BJ (cell line): ENCODE results near the gene DNAJC16. TPM values are rescaled to one million over a fixed set of nuclear protein-coding genes. Genes with fewer than 3 reads are reported as not detected.

ENCODE experiments used
- CTCF ChIA-PET: fragments of 350-600 bp; formaldehyde crosslinking; extraction: SDS; loops from one replicate; lab custom pipeline; 2021; ENCODE audit warnings: antibody characterized with exemption, inconsistent platforms; lab: Yijun Ruan, JAX
- POLR2A ChIA-PET: fragments of 300-600 bp; sonication (Branson Sonifier 250); formaldehyde crosslinking; extraction: SDS; loops from one replicate; lab custom pipeline; 2021; ENCODE audit warnings: antibody characterized with exemption; lab: Charles Lee
- DNase-seq: peaks from one replicate; pipeline ENCODE4 v3.0.0-alpha.2; 2011; ENCODE audit warnings: low read depth
- H3K27me3 ChIP-seq: 2 replicates; pipeline ENCODE4 v1.6.0; 2011; ENCODE audit warnings: low read length; ENCODE audit not compliant: control insufficient read depth, insufficient read depth
- H3K36me3 ChIP-seq: 2 replicates; pipeline ENCODE4 v1.5.1; 2011; ENCODE audit warnings: low read length; ENCODE audit not compliant: control insufficient read depth, insufficient read depth
- H3K4me3 ChIP-seq: 2 replicates; pipeline ENCODE4 v1.5.1; 2011; ENCODE audit warnings: low read depth, mild to moderate bottlenecking, control low read depth, low read length
- polyA plus RNA-seq: library from polyadenylated mRNA; depleted of rRNA; stranded (reverse); fragments of >200 nt; gene quantifications from 2 replicates; pipeline ENCODE4 v1.2.3, GENCODE V29; 2011
- TF ChIP-seq, protein P1 (sequence below): IDR thresholded peaks from 2 replicates; pipeline ENCODE4 v1.5.1; 2011; ENCODE audit warnings: low read depth, mild to moderate bottlenecking, control low read depth, inconsistent platforms, low read length, moderate library complexity; ENCODE audit not compliant: insufficient read depth

Gene DNAJC16
- polyA plus RNA-seq, 1 experiment: 12.3 TPM

DNA sequence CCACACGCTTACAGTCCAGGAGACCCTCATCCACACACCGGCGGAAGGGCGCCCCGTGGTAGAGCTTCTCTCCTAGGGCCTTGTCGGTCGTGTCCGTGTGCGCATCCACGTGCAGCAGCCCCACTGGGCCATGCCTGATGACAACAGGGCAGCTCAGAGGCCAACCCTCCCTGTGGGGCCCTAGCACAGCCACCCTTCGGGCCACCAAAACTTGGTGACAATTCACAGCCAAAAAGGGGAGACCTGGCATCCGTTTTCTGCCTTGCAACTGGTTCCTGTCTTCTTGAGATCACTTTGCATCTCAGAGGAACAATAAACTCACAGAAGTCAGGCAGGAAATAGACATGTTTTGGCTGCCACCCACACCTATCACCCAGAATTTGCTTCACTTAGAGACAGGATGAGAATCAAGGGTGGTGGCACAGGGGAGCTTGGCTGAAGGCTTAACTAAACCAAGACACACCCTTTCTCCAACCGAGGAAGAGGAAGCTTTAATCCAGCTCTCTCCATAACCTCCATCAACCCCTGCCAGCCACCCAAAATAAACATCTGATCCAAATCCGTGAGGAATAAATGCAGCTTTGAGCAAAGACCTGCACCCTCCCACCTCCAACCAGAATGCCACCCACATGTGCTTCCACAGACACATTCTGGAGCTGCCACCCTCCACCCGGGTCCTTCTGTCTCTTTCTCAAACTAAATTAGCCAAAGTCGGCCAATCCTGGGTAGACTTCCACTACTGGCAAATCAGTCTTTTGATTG, 52.5 kb downstream of the DNAJC16 start:
- H3K36me3 ChIP-seq: no peaks in the 10 kb centered on the region
- ChIA-PET CTCF (no interaction called here), POLR2A (no interaction called here)
- H3K27me3 ChIP-seq: no peaks in the 10 kb centered on the region
- H3K4me3 ChIP-seq: no peak overlapping the region
- no peak for DNase-seq
- TF ChIP-seq, protein P1, sequence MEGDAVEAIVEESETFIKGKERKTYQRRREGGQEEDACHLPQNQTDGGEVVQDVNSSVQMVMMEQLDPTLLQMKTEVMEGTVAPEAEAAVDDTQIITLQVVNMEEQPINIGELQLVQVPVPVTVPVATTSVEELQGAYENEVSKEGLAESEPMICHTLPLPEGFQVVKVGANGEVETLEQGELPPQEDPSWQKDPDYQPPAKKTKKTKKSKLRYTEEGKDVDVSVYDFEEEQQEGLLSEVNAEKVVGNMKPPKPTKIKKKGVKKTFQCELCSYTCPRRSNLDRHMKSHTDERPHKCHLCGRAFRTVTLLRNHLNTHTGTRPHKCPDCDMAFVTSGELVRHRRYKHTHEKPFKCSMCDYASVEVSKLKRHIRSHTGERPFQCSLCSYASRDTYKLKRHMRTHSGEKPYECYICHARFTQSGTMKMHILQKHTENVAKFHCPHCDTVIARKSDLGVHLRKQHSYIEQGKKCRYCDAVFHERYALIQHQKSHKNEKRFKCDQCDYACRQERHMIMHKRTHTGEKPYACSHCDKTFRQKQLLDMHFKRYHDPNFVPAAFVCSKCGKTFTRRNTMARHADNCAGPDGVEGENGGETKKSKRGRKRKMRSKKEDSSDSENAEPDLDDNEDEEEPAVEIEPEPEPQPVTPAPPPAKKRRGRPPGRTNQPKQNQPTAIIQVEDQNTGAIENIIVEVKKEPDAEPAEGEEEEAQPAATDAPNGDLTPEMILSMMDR: no peak

DNA sequence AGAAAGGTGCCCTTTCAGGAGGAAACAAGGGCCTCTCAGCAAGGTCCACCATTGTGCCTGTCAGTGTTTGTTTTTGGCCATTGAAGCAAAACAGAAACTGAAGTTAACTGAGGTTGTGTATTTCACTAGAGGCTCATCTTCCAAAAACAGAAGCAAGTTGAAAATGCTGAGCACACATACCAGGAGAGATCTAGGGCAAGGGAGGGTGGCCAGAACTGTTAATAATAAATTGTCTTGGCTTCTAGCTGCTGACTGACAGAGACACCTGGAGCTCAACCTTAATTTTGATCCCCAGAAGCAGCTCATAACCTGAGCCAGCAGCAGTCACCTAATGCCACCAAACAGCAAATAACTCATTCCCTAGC, 53.0 kb downstream of the DNAJC16 start:
- CTCF ChIA-PET: interaction anchor here (1.5 to 3.0 kb wide), 2 partner anchors 10 to 14 kb away, joined by 4 to 13 read pairs; no protein-coding TSS in a partner anchor
- Histone ChIP-seq H3K27me3 (no peaks in the 10 kb centered on the region), H3K4me3 (no peak overlapping the region), H3K36me3 (no peaks in the 10 kb centered on the region)
- POLR2A ChIA-PET: no interaction called here
- TF ChIP-seq, protein P1: no peak
- no peak for DNase-seq

DNA sequence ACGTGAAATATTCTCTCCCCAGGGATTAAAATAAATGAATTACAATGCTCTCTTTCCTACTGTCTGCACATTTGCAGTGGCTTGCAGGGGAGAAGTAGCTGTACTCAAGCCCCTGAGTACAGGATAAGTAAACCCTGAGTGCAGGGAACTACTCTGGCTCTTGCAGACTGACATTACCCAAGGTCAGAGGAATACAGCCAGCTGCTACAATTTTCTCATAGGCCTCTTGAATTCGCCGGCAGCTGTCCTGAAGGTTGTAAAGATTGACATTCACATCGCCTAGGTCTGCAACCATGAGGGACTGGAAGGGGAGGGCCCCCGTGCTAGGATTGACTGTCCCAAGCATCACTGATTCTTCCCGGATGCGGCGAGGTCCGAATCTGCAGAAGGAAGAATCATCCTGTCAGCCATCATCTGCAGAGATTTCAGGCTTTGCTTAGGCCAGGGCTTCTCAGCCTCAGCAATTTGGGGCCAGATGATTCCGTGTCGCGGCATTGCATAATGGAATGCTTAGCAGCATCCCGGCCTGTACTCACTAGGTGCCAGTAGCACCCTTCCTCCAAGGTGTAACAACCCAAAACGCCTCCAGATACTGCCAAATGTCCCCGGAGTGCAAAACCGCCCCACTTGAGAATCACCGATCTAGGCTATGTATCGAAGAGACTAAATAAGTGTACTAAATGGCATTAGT, 56.5 kb downstream of the DNAJC16 start:
- POLR2A ChIA-PET: interaction anchor here (0.6 kb wide), 1 partner anchor 13 kb away, joined by 32 read pairs; no protein-coding TSS in a partner anchor
- DNase-seq: no peak
- CTCF ChIA-PET: interaction anchor here (1.6 kb wide), 1 partner anchor 10 kb away, joined by 4 read pairs; no protein-coding TSS in a partner anchor
- Histone ChIP-seq H3K4me3 (no peak overlapping the region), H3K27me3 (no peaks in the 10 kb centered on the region), H3K36me3 (no peaks in the 10 kb centered on the region)
- TF ChIP-seq, protein P1: no peak

- ChIA-PET CTCF (interaction anchor here (0.7 to 1.6 kb wide), 2 partner anchors 11 to 12 kb away, joined by 3 to 4 read pairs; no protein-coding TSS in a partner anchor), POLR2A (no interaction called here)
- DNase-seq: no peak
- peak within 1 kb of the TSS; percentile 40 for H3K4me3 ChIP-seq
- H3K27me3 ChIP-seq: no peaks in the 10 kb centered on the region
- no peaks in the 10 kb centered on the region for H3K36me3 ChIP-seq
- TF ChIP-seq, protein P1: peak; percentile 49
Observed at GRCh38 chr1:15584489-15585363, 58.1 kb downstream of the DNAJC16 start, which contains the start of gene AGMAT. Gene AGMAT (minus strand): TSS chr1:15585051. CDS start chr1:15584967, 84 bp downstream.
